ENCODE results near the gene AP2B1. TPM values are rescaled to one million over a fixed set of nuclear protein-coding genes. Genes with fewer than 3 reads are reported as not detected.

The AP2B1 gene
- total and polyA plus RNA-seq, 2 experiments from 2014 or later, result 54.7 to 90.9 TPM

DNA sequence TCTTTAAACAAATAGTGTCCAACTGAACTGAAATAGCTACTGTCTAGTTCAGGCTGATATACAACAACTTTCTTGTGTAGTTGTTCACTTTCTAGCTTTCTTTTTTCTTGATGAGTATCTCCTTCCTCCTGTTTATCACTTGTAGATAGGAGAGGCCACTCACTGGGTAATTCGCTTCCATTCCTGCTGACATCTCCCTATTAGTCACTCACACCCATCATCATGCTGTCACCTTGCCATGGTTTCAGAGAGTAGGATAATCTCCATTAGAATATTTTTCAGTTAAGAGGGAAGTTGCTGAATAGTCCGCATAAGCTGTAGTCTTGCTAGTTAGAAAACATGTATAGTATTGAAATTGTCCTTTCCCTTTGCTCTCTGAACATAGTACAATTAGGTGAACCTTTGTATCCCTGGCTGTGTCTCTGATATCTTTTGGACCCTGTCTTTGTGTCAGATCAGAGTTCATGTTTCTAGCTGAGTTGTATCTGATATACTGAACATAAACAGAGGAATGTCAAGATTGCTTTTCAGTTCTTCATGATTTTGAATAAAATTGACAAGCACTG, 79.9 kb downstream of the AP2B1 start:
- DNase-seq (ENCODE audit: low read depth in 1 of 2, low spot score in 1 of 2), result no peak
- Histone ChIP-seq H3K9me3 (ENCODE audit: low read depth) (no peaks in the 10 kb centered on the region), H3K36me3 (peaks cover 13% of the 10 kb centered on the region), H3K27me3 (no peaks in the 10 kb centered on the region), H3K4me1 (ENCODE audit: low read depth) (peaks cover 9% of the 10 kb centered on the region), H3K27ac (no peak overlapping the region), H3K4me3 (no peak overlapping the region)
- TF ChIP-seq, protein P1, sequence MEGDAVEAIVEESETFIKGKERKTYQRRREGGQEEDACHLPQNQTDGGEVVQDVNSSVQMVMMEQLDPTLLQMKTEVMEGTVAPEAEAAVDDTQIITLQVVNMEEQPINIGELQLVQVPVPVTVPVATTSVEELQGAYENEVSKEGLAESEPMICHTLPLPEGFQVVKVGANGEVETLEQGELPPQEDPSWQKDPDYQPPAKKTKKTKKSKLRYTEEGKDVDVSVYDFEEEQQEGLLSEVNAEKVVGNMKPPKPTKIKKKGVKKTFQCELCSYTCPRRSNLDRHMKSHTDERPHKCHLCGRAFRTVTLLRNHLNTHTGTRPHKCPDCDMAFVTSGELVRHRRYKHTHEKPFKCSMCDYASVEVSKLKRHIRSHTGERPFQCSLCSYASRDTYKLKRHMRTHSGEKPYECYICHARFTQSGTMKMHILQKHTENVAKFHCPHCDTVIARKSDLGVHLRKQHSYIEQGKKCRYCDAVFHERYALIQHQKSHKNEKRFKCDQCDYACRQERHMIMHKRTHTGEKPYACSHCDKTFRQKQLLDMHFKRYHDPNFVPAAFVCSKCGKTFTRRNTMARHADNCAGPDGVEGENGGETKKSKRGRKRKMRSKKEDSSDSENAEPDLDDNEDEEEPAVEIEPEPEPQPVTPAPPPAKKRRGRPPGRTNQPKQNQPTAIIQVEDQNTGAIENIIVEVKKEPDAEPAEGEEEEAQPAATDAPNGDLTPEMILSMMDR (IDR thresholded peaks at IDR 0.05; ENCODE audit: low read depth, low read length), result no peak

DNA sequence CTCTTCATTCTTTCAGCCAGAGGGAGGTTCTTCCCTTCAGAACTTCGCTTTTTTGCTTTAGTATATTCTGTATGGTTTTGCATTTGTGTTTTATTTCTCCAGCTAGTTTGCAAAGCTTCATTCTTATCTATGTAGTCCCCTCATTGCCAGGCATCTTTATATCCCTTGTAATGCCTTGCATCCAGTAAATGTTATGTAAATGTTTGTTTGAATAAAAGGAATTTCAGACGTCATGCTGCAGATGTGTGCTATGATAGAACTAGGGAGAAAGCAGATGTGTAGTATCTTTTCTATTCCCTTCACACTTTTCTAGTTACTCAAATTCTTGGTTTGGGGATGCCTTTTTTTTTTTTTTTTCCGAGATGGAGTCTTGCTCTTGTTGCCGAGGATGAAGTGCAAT, 81.7 kb downstream of the AP2B1 start:
- peaks cover 9% of the 10 kb centered on the region for H3K4me1 ChIP-seq (ENCODE audit: low read depth)
- no peak overlapping the region for H3K4me3 ChIP-seq
- H3K27me3 ChIP-seq, result no peaks in the 10 kb centered on the region
- TF ChIP-seq, protein P1 (IDR thresholded peaks at IDR 0.05; ENCODE audit: low read depth, low read length), result no peak
- peaks cover 17% of the 10 kb centered on the region for H3K36me3 ChIP-seq
- H3K9me3 ChIP-seq (ENCODE audit: low read depth), result no peaks in the 10 kb centered on the region
- H3K27ac ChIP-seq, result no peak overlapping the region
- no peak for DNase-seq (ENCODE audit: low read depth in 1 of 2, low spot score in 1 of 2)

DNA sequence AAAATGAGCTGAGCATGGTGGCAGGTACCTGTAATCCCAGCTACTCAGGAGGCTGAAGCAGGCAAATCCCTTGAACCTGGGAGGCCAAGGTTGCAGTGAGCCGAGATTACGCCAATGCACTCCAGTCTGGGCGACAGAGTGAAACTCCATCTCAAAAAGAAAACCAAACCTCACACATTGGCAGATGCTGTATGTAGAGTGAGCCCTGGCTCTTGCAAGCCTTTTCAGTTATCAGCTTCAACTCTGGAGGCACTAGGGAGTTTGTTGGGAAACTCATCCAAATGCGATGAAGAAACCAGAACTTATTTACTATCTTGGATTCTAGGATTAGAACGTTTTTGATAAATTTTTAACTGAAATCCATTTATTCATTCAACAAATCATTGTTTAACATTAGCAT, 87.4 kb downstream of the AP2B1 start:
- H3K4me1 ChIP-seq (ENCODE audit: low read depth), result no peaks in the 10 kb centered on the region
- DNase-seq (ENCODE audit: low read depth in 1 of 2, low spot score in 1 of 2), result no peak
- TF ChIP-seq, protein P1 (IDR thresholded peaks at IDR 0.05; ENCODE audit: low read depth, low read length), result no peak
- H3K4me3 ChIP-seq, result no peak overlapping the region
- no peaks in the 10 kb centered on the region for H3K27me3 ChIP-seq
- no peaks in the 10 kb centered on the region for H3K9me3 ChIP-seq (ENCODE audit: low read depth)
- H3K36me3 ChIP-seq, result peaks cover 26% of the 10 kb centered on the region
- H3K27ac ChIP-seq, result no peak overlapping the region

DNA sequence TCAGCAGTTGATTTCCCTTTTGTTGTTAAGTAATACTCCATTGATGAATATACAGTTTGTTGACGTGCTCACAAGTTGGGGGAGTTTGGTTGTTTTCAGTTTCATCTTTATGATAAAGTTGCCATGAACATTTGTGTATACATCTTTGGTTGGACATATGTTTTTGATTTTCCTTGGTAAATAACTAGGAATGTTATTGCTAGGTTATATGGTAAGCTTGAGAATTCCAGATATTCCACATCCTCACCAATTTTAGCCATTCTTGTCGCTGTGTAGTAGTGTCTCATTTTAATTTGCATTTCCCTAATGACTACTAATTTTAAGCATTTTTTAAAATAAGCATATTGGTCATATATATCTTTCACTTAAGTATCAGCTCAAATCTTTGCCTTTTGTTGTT, 89.3 kb downstream of the AP2B1 start:
- Histone ChIP-seq H3K4me1 (ENCODE audit: low read depth) (no peaks in the 10 kb centered on the region), H3K27me3 (no peaks in the 10 kb centered on the region), H3K4me3 (no peak overlapping the region), H3K9me3 (ENCODE audit: low read depth) (no peaks in the 10 kb centered on the region), H3K27ac (no peak overlapping the region), H3K36me3 (peaks cover 29% of the 10 kb centered on the region)
- DNase-seq (ENCODE audit: low read depth in 1 of 2, low spot score in 1 of 2), result no peak
- TF ChIP-seq, protein P1 (IDR thresholded peaks at IDR 0.05; ENCODE audit: low read depth, low read length), result no peak

DNA sequence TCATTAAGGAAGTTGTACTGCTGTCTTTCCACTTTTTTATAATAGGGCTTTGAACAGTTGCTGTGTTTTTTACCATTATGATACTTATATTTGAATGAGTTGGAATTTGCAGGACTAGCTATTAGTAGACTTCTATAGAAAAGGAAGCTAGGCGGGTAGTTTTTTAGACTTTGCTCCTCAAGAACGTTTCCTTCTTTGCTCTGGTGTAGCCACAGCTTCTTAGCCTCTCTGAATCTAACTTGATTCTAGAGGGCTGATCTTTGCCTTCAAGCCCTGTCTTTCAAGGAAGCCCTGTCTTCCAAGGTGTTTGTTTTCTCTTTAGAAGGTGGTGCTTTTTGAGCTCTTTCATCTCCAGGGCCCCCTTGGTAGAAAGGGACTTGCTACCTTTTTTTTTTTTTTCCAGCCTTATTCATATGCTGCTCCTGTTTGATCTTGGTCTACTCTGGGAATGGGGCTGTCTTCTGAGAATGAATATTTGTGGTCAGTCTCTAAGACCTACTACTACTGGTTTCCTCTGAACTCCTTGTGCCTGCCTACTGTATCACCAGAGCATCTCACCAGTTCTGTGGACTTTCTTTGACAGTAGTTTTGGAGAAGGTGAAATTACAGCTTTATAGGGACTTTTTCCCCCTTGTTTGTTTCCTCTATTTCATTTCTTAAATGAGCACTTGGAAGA, 92.0 kb downstream of the AP2B1 start:
- H3K27me3 ChIP-seq, result no peaks in the 10 kb centered on the region
- DNase-seq (ENCODE audit: low read depth in 1 of 2, low spot score in 1 of 2), result no peak
- H3K27ac ChIP-seq, result no peak overlapping the region
- H3K4me3 ChIP-seq, result no peak overlapping the region
- H3K9me3 ChIP-seq (ENCODE audit: low read depth), result no peaks in the 10 kb centered on the region
- peaks cover 30% of the 10 kb centered on the region for H3K36me3 ChIP-seq
- H3K4me1 ChIP-seq (ENCODE audit: low read depth), result no peaks in the 10 kb centered on the region
- TF ChIP-seq, protein P1 (IDR thresholded peaks at IDR 0.05; ENCODE audit: low read depth, low read length), result no peak
